Endothelial cell of umbilical vein (primary cell): ENCODE data around the gene DTNA.

Experiments
- EZH2 ChIP-seq: IDR thresholded peaks from 2 replicates; pipeline ENCODE4 v1.6.1; 2012; ENCODE audit warnings: borderline replicate concordance, low read depth, mild to moderate bottlenecking, moderate library complexity, low read length, inconsistent platforms; ENCODE audit not compliant: severe bottlenecking
- JUN ChIP-seq: IDR thresholded peaks from 2 replicates; pipeline ENCODE4 v1.6.1; 2011; ENCODE audit warnings: borderline replicate concordance, low read depth; ENCODE audit not compliant: insufficient read length, insufficient read depth
- MYC ChIP-seq: IDR thresholded peaks from one replicate; pipeline ENCODE4 v1.6.1; 2011; ENCODE audit warnings: mild to moderate bottlenecking, low read depth, low read length
- POLR2A ChIP-seq: IDR thresholded peaks from 2 replicates; pipeline ENCODE4 v1.6.1; 2012; ENCODE audit warnings: low read depth, mild to moderate bottlenecking, control low read depth, low read length
- POLR2AphosphoS5 ChIP-seq: IDR thresholded peaks from 2 replicates; pipeline ENCODE4 v1.6.1; 2012; ENCODE audit warnings: low read depth, mild to moderate bottlenecking, control low read depth, low read length, moderate library complexity; ENCODE audit not compliant: insufficient read depth
- TF ChIP-seq, protein P1 (sequence below), 2 donors: IDR thresholded peaks; 1 replicate in 1 of 2; 2 replicates in 1 of 2; pipeline ENCODE4 v1.5.1; 2011; ENCODE audit warnings: low read length in 2 of 2, mild to moderate bottlenecking in 2 of 2, moderate library complexity in 2 of 2, control low read depth in 1 of 2, inconsistent platforms in 1 of 2, low read depth in 1 of 2; ENCODE audit not compliant: insufficient read depth in 1 of 2; ENCODE audit errors: extremely low read depth in 1 of 2
- TF ChIP-seq, protein P2 (sequence below): IDR thresholded peaks from 2 replicates; pipeline ENCODE4 v1.6.1; 2011; ENCODE audit not compliant: insufficient read depth, insufficient read length

DNA sequence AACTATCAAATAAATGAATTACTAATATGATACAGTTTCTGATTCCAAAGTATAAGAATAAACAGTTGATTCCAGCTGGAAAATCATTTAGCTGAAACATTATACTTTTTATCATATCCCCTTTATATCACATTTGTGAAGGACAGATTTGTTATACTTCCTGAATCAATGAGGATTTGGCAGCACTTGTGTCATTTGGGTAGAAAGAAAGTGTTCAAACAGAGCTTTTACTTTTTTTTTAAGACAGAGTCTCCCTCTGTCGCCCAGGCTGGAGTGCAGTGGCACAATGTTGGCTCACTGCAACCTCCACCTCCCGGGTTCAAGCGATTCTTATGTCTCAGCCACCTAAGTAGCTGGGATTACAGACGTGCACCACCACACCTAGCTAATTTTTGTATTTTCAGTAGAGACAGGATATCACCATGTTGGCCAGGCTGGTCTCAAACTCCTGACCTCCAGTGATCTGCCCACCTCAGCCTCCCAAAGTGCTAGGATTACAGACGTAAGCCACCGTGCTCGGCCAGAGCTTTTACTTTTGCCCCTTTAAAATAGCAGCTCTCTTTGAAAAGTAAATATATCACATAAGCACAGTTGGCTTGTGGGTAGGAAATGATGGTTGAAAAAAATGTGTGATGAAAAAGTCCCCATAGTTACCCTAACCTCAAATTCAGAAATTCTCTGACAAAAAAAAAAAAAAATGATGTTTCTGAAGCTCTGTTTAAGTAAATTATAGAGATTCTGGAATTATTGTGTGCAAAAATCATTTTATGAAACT lies 95.2 kb downstream of the DTNA start:
- TF ChIP-seq, protein P1, sequence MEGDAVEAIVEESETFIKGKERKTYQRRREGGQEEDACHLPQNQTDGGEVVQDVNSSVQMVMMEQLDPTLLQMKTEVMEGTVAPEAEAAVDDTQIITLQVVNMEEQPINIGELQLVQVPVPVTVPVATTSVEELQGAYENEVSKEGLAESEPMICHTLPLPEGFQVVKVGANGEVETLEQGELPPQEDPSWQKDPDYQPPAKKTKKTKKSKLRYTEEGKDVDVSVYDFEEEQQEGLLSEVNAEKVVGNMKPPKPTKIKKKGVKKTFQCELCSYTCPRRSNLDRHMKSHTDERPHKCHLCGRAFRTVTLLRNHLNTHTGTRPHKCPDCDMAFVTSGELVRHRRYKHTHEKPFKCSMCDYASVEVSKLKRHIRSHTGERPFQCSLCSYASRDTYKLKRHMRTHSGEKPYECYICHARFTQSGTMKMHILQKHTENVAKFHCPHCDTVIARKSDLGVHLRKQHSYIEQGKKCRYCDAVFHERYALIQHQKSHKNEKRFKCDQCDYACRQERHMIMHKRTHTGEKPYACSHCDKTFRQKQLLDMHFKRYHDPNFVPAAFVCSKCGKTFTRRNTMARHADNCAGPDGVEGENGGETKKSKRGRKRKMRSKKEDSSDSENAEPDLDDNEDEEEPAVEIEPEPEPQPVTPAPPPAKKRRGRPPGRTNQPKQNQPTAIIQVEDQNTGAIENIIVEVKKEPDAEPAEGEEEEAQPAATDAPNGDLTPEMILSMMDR (IDR thresholded peaks at IDR 0.05; ENCODE audit: extremely low read depth in 1 of 2, insufficient read depth in 1 of 2, low read depth in 1 of 2, low read length in 2 of 2) = no peak
- TF ChIP-seq EZH2 (no peak), POLR2A (no peak), MYC (no peak), POLR2AphosphoS5 (no peak), JUN (no peak)
- TF ChIP-seq, protein P2, sequence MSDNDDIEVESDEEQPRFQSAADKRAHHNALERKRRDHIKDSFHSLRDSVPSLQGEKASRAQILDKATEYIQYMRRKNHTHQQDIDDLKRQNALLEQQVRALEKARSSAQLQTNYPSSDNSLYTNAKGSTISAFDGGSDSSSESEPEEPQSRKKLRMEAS = no peak
